SK-N-MC (cell line): Measurements from ENCODE around the gene RASL12.

ENCODE experiments used
- EZH2 ChIP-seq: fragments of 200-600 bp; sonication (generic); IDR thresholded peaks from one replicate; pipeline ENCODE4 v1.6.1; 2017; ENCODE audit warnings: antibody characterized with exemption
- POLR2AphosphoS5 ChIP-seq: IDR thresholded peaks from 2 replicates; pipeline ENCODE4 v1.6.1; 2012; ENCODE audit warnings: mild to moderate bottlenecking, low read depth, low read length, borderline replicate concordance

GRCh38 chr15:65094294-65094995 lies 26.7 kb upstream of the RASL12 start:
- TF ChIP-seq EZH2 (no peak), POLR2AphosphoS5 (no peak)
